GM23338 (cell line): Measurements from ENCODE around the gene TMUB1. TPM values are rescaled to one million over a fixed set of nuclear protein-coding genes. Genes with fewer than 3 reads are reported as not detected.

ENCODE experiments used
- ATAC-seq: fragments of 200-7000 bp; cut with Tn5 transposase; 3 replicates; pipeline ENCODE4 v1.9.1; 2020
- DNase-seq: peaks from one replicate; pipeline ENCODE4 v3.0.0-alpha.2; 2015; ENCODE audit warnings: low spot score
- H2AFZ ChIP-seq: fragments of 200-600 bp; sonication (generic); 2 replicates; pipeline ENCODE4 v1.8.0; 2016; ENCODE audit warnings: antibody characterized with exemption, mild to moderate bottlenecking, moderate library complexity
- H3F3A ChIP-seq: fragments of 200-600 bp; sonication (generic); replicated peaks from 2 replicates; pipeline ENCODE4 v1.8.0; 2017; ENCODE audit warnings: antibody characterized with exemption, mixed run types, low read depth
- H3K27ac ChIP-seq: fragments of 200-600 bp; sonication (generic); 2 replicates; pipeline ENCODE4 v1.6.1; 2016; ENCODE audit warnings: low read depth
- H3K27me3 ChIP-seq: fragments of 200-600 bp; sonication (generic); 2 replicates; pipeline ENCODE4 v1.8.0; 2016; ENCODE audit warnings: mild to moderate bottlenecking, mixed run types, moderate library complexity; ENCODE audit not compliant: insufficient read depth
- H3K36me3 ChIP-seq: fragments of 200-600 bp; sonication (generic); 2 replicates; pipeline ENCODE4 v1.8.0; 2016; ENCODE audit warnings: mild to moderate bottlenecking; ENCODE audit not compliant: insufficient read depth
- H3K4me1 ChIP-seq: fragments of 200-600 bp; sonication (generic); 2 replicates; pipeline ENCODE4 v1.8.0; 2016; ENCODE audit warnings: mild to moderate bottlenecking, moderate library complexity; ENCODE audit not compliant: insufficient read depth
- H3K4me2 ChIP-seq: fragments of 200-600 bp; sonication (generic); 2 replicates; pipeline ENCODE4 v1.7.1; 2017; ENCODE audit warnings: mixed run types
- H3K4me3 ChIP-seq: fragments of 200-600 bp; sonication (generic); 2 replicates; pipeline ENCODE4 v1.6.1; 2016; ENCODE audit warnings: mixed run types
- H3K79me2 ChIP-seq: fragments of 200-600 bp; sonication (generic); replicated peaks from 2 replicates; pipeline ENCODE4 v1.8.0; 2017; ENCODE audit warnings: mild to moderate bottlenecking; ENCODE audit not compliant: insufficient read depth
- H3K9me2 ChIP-seq: fragments of 200-600 bp; sonication (generic); 2 replicates; pipeline ENCODE4 v1.8.0; 2017; ENCODE audit not compliant: insufficient read depth
- H4K20me1 ChIP-seq: fragments of 200-600 bp; sonication (generic); replicated peaks from 2 replicates; pipeline ENCODE4 v1.8.0; 2017; ENCODE audit warnings: mild to moderate bottlenecking; ENCODE audit not compliant: insufficient read depth
- H3K27ac Mint-ChIP-seq: 2 replicates; pipeline ENCODE4 v1.8.0; 2020; ENCODE audit warnings: inconsistent platforms, mild to moderate bottlenecking, moderate library complexity, mixed read lengths
- H3K27me3 Mint-ChIP-seq: 3 replicates; pipeline ENCODE4 v1.8.0; 2022; ENCODE audit warnings: low read depth, mild to moderate bottlenecking, moderate library complexity, mixed read lengths, inconsistent platforms; ENCODE audit not compliant: insufficient read depth, poor library complexity
- H3K36me3 Mint-ChIP-seq: 3 replicates; pipeline ENCODE4 v1.8.0; 2021; ENCODE audit warnings: low read depth, mild to moderate bottlenecking, inconsistent platforms, moderate library complexity, mixed read lengths
- H3K4me1 Mint-ChIP-seq: 3 replicates; pipeline ENCODE4 v1.8.0; 2020; ENCODE audit warnings: mild to moderate bottlenecking, inconsistent platforms, mixed read lengths
- H3K4me3 Mint-ChIP-seq: 3 replicates; pipeline ENCODE4 v1.8.0; 2021; ENCODE audit warnings: moderate library complexity, mild to moderate bottlenecking, inconsistent platforms, mixed read lengths
- H3K9me3 Mint-ChIP-seq: 3 replicates; pipeline ENCODE4 v1.8.0; 2020; ENCODE audit warnings: moderate library complexity, mild to moderate bottlenecking, inconsistent platforms, mixed read lengths
- EZH2 ChIP-seq: fragments of 200-600 bp; sonication (generic); IDR thresholded peaks from one replicate; pipeline ENCODE4 v1.8.0; 2017; ENCODE audit warnings: antibody characterized with exemption, mild to moderate bottlenecking, low read depth; ENCODE audit not compliant: unreplicated experiment
- JUNB ChIP-seq: IDR thresholded peaks from one replicate; pipeline ENCODE4 v1.6.1; 2016; ENCODE audit warnings: antibody characterized with exemption; ENCODE audit not compliant: unreplicated experiment
- NANOG ChIP-seq: IDR thresholded peaks from 2 replicates; pipeline ENCODE4 v1.6.1; 2016; ENCODE audit warnings: antibody characterized with exemption, borderline replicate concordance
- STAT1 ChIP-seq: IDR thresholded peaks from one replicate; pipeline ENCODE4 v1.6.1; 2016; ENCODE audit warnings: antibody characterized with exemption; ENCODE audit not compliant: unreplicated experiment
- ZNF114 ChIP-seq: fragments of 250-450 bp; sonication (Bioruptor Pico); IDR thresholded peaks from 2 replicates; pipeline ENCODE4 v1.5.0; 2020; ENCODE audit warnings: mild to moderate bottlenecking, moderate library complexity
- ZNF331 ChIP-seq: fragments of 250-450 bp; sonication (Bioruptor Pico); IDR thresholded peaks from 2 replicates; pipeline ENCODE4 v1.5.0; 2020; ENCODE audit warnings: low read depth, mild to moderate bottlenecking, moderate library complexity
- polyA plus RNA-seq: library from polyadenylated mRNA; unstranded; fragments of >200 nt; fragmentation: Nextera tagmentation; extraction: Ambion mirVana; gene quantifications from 2 replicates; pipeline ENCODE4 v1.2.1, GENCODE V29; 2016
- total RNA-seq: library from RNA; depleted of rRNA; stranded (reverse); fragments of >200 nt; shearing (Covaris generic); gene quantifications from 2 replicates; pipeline ENCODE4 v1.2.3, GENCODE V29; 2014
- TF ChIP-seq, protein P1 (sequence below): IDR thresholded peaks from one replicate; pipeline ENCODE4 v1.6.1; 2018; ENCODE audit warnings: antibody characterized with exemption; ENCODE audit not compliant: unreplicated experiment
- TF ChIP-seq, protein P2 (sequence below): IDR thresholded peaks from 2 replicates; pipeline ENCODE4 v1.6.1; 2016; ENCODE audit warnings: antibody characterized with exemption
- TF ChIP-seq, protein P3 (sequence below), 2 experiments: fragments of 200-600 bp in 1 of 2; sonication (generic) in 1 of 2; conservative IDR thresholded peaks; 2 replicates each; pipeline versions ENCODE4 v1.5.1 to v1.6.1; 2016 to 2017; ENCODE audit warnings: antibody characterized with exemption in 2 of 2, low read depth in 2 of 2, mild to moderate bottlenecking in 2 of 2, moderate library complexity in 1 of 2

TMUB1 gene
- total and polyA plus RNA-seq, 2 experiments from 2014 or later: 47.6 to 61.1 TPM

DNA sequence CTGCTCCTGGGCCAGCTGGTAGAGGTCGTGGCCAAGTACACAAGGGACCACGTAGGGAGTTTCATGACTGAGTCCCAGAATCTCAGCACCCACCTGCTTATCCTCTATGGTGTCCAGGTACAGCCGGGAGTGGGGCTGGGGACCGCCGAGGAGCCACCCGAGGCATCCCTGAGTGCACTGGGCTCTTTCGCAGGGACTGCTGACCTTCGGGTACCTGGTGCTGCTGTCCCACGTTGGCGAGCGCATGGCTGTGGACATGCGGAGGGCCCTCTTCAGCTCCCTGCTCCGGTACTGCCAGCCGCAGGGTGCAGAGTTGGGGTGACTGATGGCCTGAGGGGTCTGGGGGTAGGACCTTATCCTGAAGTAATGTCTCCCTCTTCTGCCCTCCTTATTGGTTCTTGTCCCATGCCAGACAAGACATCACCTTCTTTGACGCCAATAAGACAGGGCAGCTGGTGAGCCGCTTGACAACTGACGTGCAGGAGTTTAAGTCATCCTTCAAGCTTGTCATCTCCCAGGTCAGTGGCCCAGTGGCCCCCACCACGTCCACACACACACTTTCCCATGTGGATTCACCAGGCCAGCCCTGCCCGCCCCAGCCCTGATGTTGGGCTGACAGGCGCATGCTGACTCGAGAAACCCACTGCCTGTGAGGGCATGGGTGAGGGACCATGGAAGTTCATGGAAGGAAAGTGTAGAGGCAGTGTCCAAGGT is 48.8 kb downstream of the TMUB1 start (continued):
- TF ChIP-seq, protein P1, sequence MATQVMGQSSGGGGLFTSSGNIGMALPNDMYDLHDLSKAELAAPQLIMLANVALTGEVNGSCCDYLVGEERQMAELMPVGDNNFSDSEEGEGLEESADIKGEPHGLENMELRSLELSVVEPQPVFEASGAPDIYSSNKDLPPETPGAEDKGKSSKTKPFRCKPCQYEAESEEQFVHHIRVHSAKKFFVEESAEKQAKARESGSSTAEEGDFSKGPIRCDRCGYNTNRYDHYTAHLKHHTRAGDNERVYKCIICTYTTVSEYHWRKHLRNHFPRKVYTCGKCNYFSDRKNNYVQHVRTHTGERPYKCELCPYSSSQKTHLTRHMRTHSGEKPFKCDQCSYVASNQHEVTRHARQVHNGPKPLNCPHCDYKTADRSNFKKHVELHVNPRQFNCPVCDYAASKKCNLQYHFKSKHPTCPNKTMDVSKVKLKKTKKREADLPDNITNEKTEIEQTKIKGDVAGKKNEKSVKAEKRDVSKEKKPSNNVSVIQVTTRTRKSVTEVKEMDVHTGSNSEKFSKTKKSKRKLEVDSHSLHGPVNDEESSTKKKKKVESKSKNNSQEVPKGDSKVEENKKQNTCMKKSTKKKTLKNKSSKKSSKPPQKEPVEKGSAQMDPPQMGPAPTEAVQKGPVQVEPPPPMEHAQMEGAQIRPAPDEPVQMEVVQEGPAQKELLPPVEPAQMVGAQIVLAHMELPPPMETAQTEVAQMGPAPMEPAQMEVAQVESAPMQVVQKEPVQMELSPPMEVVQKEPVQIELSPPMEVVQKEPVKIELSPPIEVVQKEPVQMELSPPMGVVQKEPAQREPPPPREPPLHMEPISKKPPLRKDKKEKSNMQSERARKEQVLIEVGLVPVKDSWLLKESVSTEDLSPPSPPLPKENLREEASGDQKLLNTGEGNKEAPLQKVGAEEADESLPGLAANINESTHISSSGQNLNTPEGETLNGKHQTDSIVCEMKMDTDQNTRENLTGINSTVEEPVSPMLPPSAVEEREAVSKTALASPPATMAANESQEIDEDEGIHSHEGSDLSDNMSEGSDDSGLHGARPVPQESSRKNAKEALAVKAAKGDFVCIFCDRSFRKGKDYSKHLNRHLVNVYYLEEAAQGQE: no peak
- TF ChIP-seq ZNF114 (CRISPR knock-in tag) (no peak), ZNF331 (CRISPR knock-in tag) (no peak)
- TF ChIP-seq, protein P2, sequence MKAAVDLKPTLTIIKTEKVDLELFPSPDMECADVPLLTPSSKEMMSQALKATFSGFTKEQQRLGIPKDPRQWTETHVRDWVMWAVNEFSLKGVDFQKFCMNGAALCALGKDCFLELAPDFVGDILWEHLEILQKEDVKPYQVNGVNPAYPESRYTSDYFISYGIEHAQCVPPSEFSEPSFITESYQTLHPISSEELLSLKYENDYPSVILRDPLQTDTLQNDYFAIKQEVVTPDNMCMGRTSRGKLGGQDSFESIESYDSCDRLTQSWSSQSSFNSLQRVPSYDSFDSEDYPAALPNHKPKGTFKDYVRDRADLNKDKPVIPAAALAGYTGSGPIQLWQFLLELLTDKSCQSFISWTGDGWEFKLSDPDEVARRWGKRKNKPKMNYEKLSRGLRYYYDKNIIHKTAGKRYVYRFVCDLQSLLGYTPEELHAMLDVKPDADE: no peak

DNA sequence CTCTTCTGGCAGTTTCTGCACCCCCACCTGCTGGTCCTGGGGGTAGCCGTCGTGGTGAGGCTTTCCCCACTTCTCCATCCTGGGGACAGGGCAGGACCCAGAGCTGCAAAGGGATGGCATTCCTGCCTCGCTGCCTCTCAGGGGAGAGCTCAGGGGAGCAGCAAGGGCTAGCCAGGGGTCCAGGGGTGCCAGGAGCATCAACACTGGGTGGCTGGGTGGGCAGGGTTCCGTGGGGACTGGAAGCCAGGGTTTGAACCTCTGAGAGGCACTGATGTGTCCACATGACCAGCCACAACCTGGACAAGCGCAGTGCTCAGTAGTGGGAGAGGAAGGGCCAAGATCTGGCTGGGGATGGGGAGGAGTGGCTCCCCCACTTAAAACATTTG is 49.4 kb downstream of the TMUB1 start:
- no peak overlapping the region for H3K4me3 Mint-ChIP-seq
- no peak overlapping the region for H3K27ac Mint-ChIP-seq
- H3K27me3 Mint-ChIP-seq: peaks cover 7% of the 10 kb centered on the region
- Histone ChIP-seq H3K27me3 (no peaks in the 10 kb centered on the region), H3K4me2 (no peak overlapping the region), H3K4me1 (peaks cover 5% of the 10 kb centered on the region), H3K9me2 (no peaks in the 10 kb centered on the region), H3K4me3 (no peak overlapping the region), H4K20me1 (no peaks in the 10 kb centered on the region; the same call in 1 of the 2 replicates), H3F3A (no peaks in the 10 kb centered on the region), H2AFZ (no peak overlapping the region), H3K27ac (no peak overlapping the region), H3K36me3 (no peaks in the 10 kb centered on the region), H3K79me2 (peaks cover 9% of the 10 kb centered on the region; the same call in 1 of the 2 replicates)
- ATAC-seq (no peak), DNase-seq (no peak)
- H3K9me3 Mint-ChIP-seq: no peaks in the 10 kb centered on the region
- peaks cover 4% of the 10 kb centered on the region for H3K4me1 Mint-ChIP-seq
- H3K36me3 Mint-ChIP-seq: 0 out of 3 replicates have a peak, but pooled peaks cover 6% of the 10 kb centered on the region
- TF ChIP-seq STAT1 (no peak), NANOG (no peak), JUNB (no peak), ZNF331 (CRISPR knock-in tag) (no peak), EZH2 (no peak)
- TF ChIP-seq, protein P3, sequence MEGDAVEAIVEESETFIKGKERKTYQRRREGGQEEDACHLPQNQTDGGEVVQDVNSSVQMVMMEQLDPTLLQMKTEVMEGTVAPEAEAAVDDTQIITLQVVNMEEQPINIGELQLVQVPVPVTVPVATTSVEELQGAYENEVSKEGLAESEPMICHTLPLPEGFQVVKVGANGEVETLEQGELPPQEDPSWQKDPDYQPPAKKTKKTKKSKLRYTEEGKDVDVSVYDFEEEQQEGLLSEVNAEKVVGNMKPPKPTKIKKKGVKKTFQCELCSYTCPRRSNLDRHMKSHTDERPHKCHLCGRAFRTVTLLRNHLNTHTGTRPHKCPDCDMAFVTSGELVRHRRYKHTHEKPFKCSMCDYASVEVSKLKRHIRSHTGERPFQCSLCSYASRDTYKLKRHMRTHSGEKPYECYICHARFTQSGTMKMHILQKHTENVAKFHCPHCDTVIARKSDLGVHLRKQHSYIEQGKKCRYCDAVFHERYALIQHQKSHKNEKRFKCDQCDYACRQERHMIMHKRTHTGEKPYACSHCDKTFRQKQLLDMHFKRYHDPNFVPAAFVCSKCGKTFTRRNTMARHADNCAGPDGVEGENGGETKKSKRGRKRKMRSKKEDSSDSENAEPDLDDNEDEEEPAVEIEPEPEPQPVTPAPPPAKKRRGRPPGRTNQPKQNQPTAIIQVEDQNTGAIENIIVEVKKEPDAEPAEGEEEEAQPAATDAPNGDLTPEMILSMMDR (conservative IDR thresholded peaks at IDR 0.05; ENCODE audit: low read depth in 2 of 2): no peak
- TF ChIP-seq, protein P1: no peak
